Measurements from ENCODE around the gene TRO. TPM values are rescaled to one million over a fixed set of nuclear protein-coding genes. Genes with fewer than 3 reads are reported as not detected.

The TRO gene
- total and polyA plus RNA-seq, 2 experiments from 2014 or later = 36.8 to 53.4 TPM

- H3K36me3 ChIP-seq (ENCODE audit: insufficient read depth) = no peaks in the 10 kb centered on the region
- H3K9me2 ChIP-seq (ENCODE audit: insufficient read depth) = no peaks in the 10 kb centered on the region
- no peak overlapping the region for H3K27ac ChIP-seq (ENCODE audit: low read depth)
- TF ChIP-seq STAT1 (IDR thresholded peaks at IDR 0.05; ENCODE audit: unreplicated experiment) (no peak), ZNF462 (CRISPR knock-in tag; IDR thresholded peaks at IDR 0.05) (no peak), ETS1 (IDR thresholded peaks at IDR 0.05) (no peak), CTCF (conservative IDR thresholded peaks at IDR 0.05; ENCODE audit: low read depth in 2 of 2) (no peak), POLR2AphosphoS5 (IDR thresholded peaks at IDR 0.05; ENCODE audit: low read depth) (no peak), NANOG (IDR thresholded peaks at IDR 0.05; ENCODE audit: borderline replicate concordance) (no peak), ZNF114 (CRISPR knock-in tag; IDR thresholded peaks at IDR 0.05) (no peak), EZH2phosphoT487 (IDR thresholded peaks at IDR 0.05; ENCODE audit: unreplicated experiment) (no peak), ZNF331 (CRISPR knock-in tag; IDR thresholded peaks at IDR 0.05; ENCODE audit: low read depth) (no peak), REST (IDR thresholded peaks at IDR 0.05; ENCODE audit: unreplicated experiment) (no peak), CREB1 (CRISPR knock-in tag; IDR thresholded peaks at IDR 0.05; ENCODE audit: low read depth) (no peak), JUNB (IDR thresholded peaks at IDR 0.05; ENCODE audit: unreplicated experiment) (no peak), EZH2 (IDR thresholded peaks at IDR 0.05; ENCODE audit: low read depth, unreplicated experiment) (no peak)
- no peak overlapping the region for H2AFZ ChIP-seq
- Mint-ChIP-seq H3K36me3 (ENCODE audit: low read depth) (no peaks in the 10 kb centered on the region), H3K4me1 (no peaks in the 10 kb centered on the region), H3K27ac (no peak overlapping the region), H3K9me3 (no peaks in the 10 kb centered on the region), H3K4me3 (no peak overlapping the region), H3K27me3 (ENCODE audit: insufficient read depth, low read depth, poor library complexity) (no peaks in the 10 kb centered on the region)
- no peak overlapping the region for H3K4me3 ChIP-seq
- H4K20me1 ChIP-seq (replicated peaks; ENCODE audit: insufficient read depth) = no peaks in the 10 kb centered on the region
- no peaks in the 10 kb centered on the region for H3F3A ChIP-seq (replicated peaks; ENCODE audit: low read depth)
- H3K27me3 ChIP-seq (ENCODE audit: insufficient read depth) = no peaks in the 10 kb centered on the region
- no peaks in the 10 kb centered on the region for H3K79me2 ChIP-seq (replicated peaks; ENCODE audit: insufficient read depth)
- no peak for DNase-seq (ENCODE audit: low spot score)
- no peak overlapping the region for H3K4me2 ChIP-seq
- no peaks in the 10 kb centered on the region for H3K4me1 ChIP-seq (ENCODE audit: insufficient read depth)
- ATAC-seq = no peak
Observed at GRCh38 chrX:54979432-54979831, 58.8 kb downstream of the TRO start.

All from GM23338 (cell line).